K562 (cell line): ENCODE results near the gene DDX54. TPM values are rescaled to one million over a fixed set of nuclear protein-coding genes. Genes with fewer than 3 reads are reported as not detected.

Experiments used
- ATAC-seq: fragments of 200-7000 bp; cut with Tn5 transposase; 3 replicates; pipeline ENCODE4 v1.9.1; 2020; ENCODE audit warnings: moderate library complexity
- BruUV-seq: library from RNA; stranded (reverse); fragments of 400-500 nt; replicated peaks from 2 replicates; lab custom pipeline; 2021; lab: Mats Ljungman, UMichigan
- CTCF ChIA-PET: fragments of 300-600 bp; formaldehyde crosslinking; extraction: SDS; loops from one replicate; lab custom pipeline; 2021; ENCODE audit warnings: low intra/inter-chr PET ratio; lab: Yijun Ruan, JAX
- POLR2A ChIA-PET: fragments of 300-600, 350-650 bp; sonication (Branson Sonifier 250); formaldehyde crosslinking; extraction: SDS; loops from one replicate; lab custom pipeline; 2021; ENCODE audit warnings: antibody characterized with exemption, inconsistent platforms; lab: Yijun Ruan, JAX
- DNase-seq, 4 experiments: peaks; one replicate each; pipeline versions ENCODE4 v3.0.0 to v3.0.0-alpha.2; 2011 to 2018; ENCODE audit warnings: low spot score in 3 of 4, mixed read lengths in 3 of 4; ENCODE audit errors: extremely low read depth in 1 of 4
- FAIRE-seq: peaks from 2 replicates; lab custom pipeline; 2011; peaks lifted over from hg19 to GRCh38; lab: Jason Lieb, UNC
- H2AFZ ChIP-seq: 2 replicates; pipeline ENCODE4 v1.6.0; 2011; ENCODE audit warnings: low read depth, low read length, control low read depth, inconsistent platforms
- H3K27ac ChIP-seq: fragments of 200-600 bp; 3 replicates; pipeline ENCODE4 v1.8.0; 2011; ENCODE audit warnings: low read depth, mild to moderate bottlenecking, control low read depth, inconsistent platforms, low read length, moderate library complexity, mixed read lengths; ENCODE audit errors: extremely low read depth
- H3K27me3 ChIP-seq, 2 experiments: fragments of 300-600 bp in 1 of 2; 2 replicates in 1 of 2; 3 replicates in 1 of 2; pipeline versions ENCODE4 v1.6.0 to v1.8.0; 2011; ENCODE audit warnings: inconsistent platforms in 2 of 2, low read length in 2 of 2, mild to moderate bottlenecking in 1 of 2, mixed read lengths in 1 of 2, moderate library complexity in 1 of 2; ENCODE audit not compliant: control insufficient read depth in 2 of 2, insufficient read depth in 2 of 2
- H3K36me3 ChIP-seq: fragments of 300-600 bp; 3 replicates; pipeline ENCODE4 v1.8.0; 2011; ENCODE audit warnings: mild to moderate bottlenecking, low read length, inconsistent platforms; ENCODE audit not compliant: control insufficient read depth, insufficient read depth
- H3K4me1 ChIP-seq, 2 experiments: fragments of 200-600 bp in 1 of 2; replicated peaks in 1 of 2; 2 replicates in 1 of 2; 3 replicates in 1 of 2; pipeline versions ENCODE4 v1.5.1 to v1.8.0; 2011; ENCODE audit warnings: inconsistent platforms in 2 of 2, low read length in 2 of 2, mild to moderate bottlenecking in 1 of 2, mixed read lengths in 1 of 2, moderate library complexity in 1 of 2; ENCODE audit not compliant: control insufficient read depth in 2 of 2, insufficient read depth in 2 of 2
- H3K4me2 ChIP-seq: 2 replicates; pipeline ENCODE4 v1.6.1; 2011; ENCODE audit warnings: low read length, control low read depth, inconsistent platforms, mixed read lengths; ENCODE audit not compliant: insufficient read depth
- H3K4me3 ChIP-seq: fragments of 200-600 bp; sonication (generic), shearing (Covaris generic); 2 replicates; pipeline ENCODE4 v1.5.1; 2016; ENCODE audit warnings: control low read depth, inconsistent platforms
- H3K79me2 ChIP-seq: fragments of 200-600 bp; 3 replicates; pipeline ENCODE4 v1.8.0; 2011; ENCODE audit warnings: low read length, inconsistent platforms; ENCODE audit not compliant: control insufficient read depth, insufficient read depth
- H3K9ac ChIP-seq, 2 experiments: 2 replicates each; pipeline versions ENCODE4 v1.6.0 to v1.6.1; 2011; ENCODE audit warnings: low read depth in 2 of 2, low read length in 2 of 2, control low read depth in 1 of 2, inconsistent platforms in 1 of 2, mild to moderate bottlenecking in 1 of 2, mixed read lengths in 1 of 2; ENCODE audit not compliant: insufficient read depth in 1 of 2
- H3K9me1 ChIP-seq: one replicate; pipeline ENCODE4 v1.6.0; 2011; ENCODE audit warnings: inconsistent platforms, mild to moderate bottlenecking, low read length, moderate library complexity; ENCODE audit not compliant: control insufficient read depth, insufficient read depth
- H3K9me3 ChIP-seq: replicated peaks from 2 replicates; pipeline ENCODE4 v1.5.1; 2011; ENCODE audit warnings: low read depth, low read length, inconsistent platforms; ENCODE audit not compliant: control insufficient read depth, insufficient read depth
- H4K20me1 ChIP-seq: replicated peaks from 2 replicates; pipeline ENCODE4 v1.6.1; 2011; ENCODE audit warnings: low read length, inconsistent platforms, mixed read lengths; ENCODE audit not compliant: control insufficient read depth, insufficient read depth
- ADNP ChIP-seq: fragments of 200-800 bp; sonication (Bioruptor generic); IDR thresholded peaks from 2 replicates; pipeline ENCODE4 v1.6.1; 2016; ENCODE audit warnings: missing genetic modification characterization, missing compliant biosample characterization
- CBFA2T3 ChIP-seq: fragments of 450-650 bp; IDR thresholded peaks from 2 replicates; pipeline ENCODE4 v1.6.1; 2017
- EWSR1 ChIP-seq: fragments of 450-650 bp; IDR thresholded peaks from 2 replicates; pipeline ENCODE4 v1.6.1; 2018; ENCODE audit warnings: borderline replicate concordance, mild to moderate bottlenecking, low read depth, moderate library complexity; ENCODE audit not compliant: partially characterized antibody
- JUND ChIP-seq, 2 experiments: IDR thresholded peaks; 2 replicates in 1 of 2; 3 replicates in 1 of 2; pipeline ENCODE4 v1.6.1; 2011; ENCODE audit warnings: borderline replicate concordance in 2 of 2, low read depth in 2 of 2, low read length in 2 of 2, improper control_type of control experiment in 1 of 2, missing biosample characterization in 1 of 2, missing genetic modification characterization in 1 of 2, missing genetic modification reagents in 1 of 2
- POLR2AphosphoS2 ChIP-seq: IDR thresholded peaks from 2 replicates; pipeline ENCODE4 v1.6.1; 2012; ENCODE audit warnings: low read length, improper control_type of control experiment
- RREB1 ChIP-seq: fragments of 250-450 bp; sonication (Bioruptor Pico); IDR thresholded peaks from 2 replicates; pipeline ENCODE4 v1.4.0; 2020
- ZNF511 ChIP-seq: sonication (generic); formaldehyde crosslinking; IDR thresholded peaks from 2 replicates; pipeline ENCODE4 v1.8.0; 2022; ENCODE audit warnings: mild to moderate bottlenecking, missing genetic modification reagents
- ZNF639 ChIP-seq, 2 experiments: fragments of 200-800 bp in 1 of 2; sonication (Bioruptor generic) in 1 of 2; sonication (generic) in 1 of 2; formaldehyde crosslinking in 1 of 2; IDR thresholded peaks in 1 of 2; conservative IDR thresholded peaks in 1 of 2; 2 replicates each; pipeline versions ENCODE4 v1.5.0 to v1.6.1; 2016 to 2020; ENCODE audit warnings: missing compliant biosample characterization in 1 of 2, missing genetic modification characterization in 1 of 2, missing genetic modification reagents in 1 of 2
- WGBS: fragments of 100-300 bp; shearing (Covaris generic); methylation state at CpG from one replicate; pipeline ENCODE4 v1.1.6; 2016; ENCODE audit warnings: low coverage, mixed read lengths; ENCODE audit not compliant: insufficient coverage; ENCODE audit errors: missing lambda C conversion rate; 5-methylcytosine and 5-hydroxymethylcytosine counted together
- in situ Hi-C: fragments of 300-500 bp; cut with MboI; formaldehyde crosslinking; loops from 4 replicates; pipeline ENCODE4 v1.15.0; 2018; ENCODE audit warnings: inconsistent platforms, mixed read lengths
- intact Hi-C: fragments of 100-400 bp; cut with micrococcal nuclease; formaldehyde crosslinking; loops from 2 replicates; pipeline ENCODE4 v1.14.2; 2022
- polyA plus RNA-seq, 8 experiments: library from polyadenylated mRNA; depleted of rRNA in 4 of 8; stranded (reverse) in 5 of 8; unstranded in 3 of 8; fragments of >200 nt; fragmentation: Nextera tagmentation in 2 of 8; fragmentation: Illumina TruSeq in 1 of 8; extraction: Ambion mirVana in 2 of 8; extraction: Trizol in 1 of 8; gene quantifications; 2 replicates each; pipeline versions ENCODE4 v1.2.1 to v1.2.3, GENCODE V29; 2011 to 2014; ENCODE audit warnings: inconsistent platforms in 1 of 8, missing spikeins in 1 of 8
- total RNA-seq, 7 experiments: library from RNA; depleted of rRNA in 6 of 7; stranded (reverse); fragments of >200 nt in 6 of 7; fragmentation: Illumina TruSeq in 2 of 7; extraction: Trizol in 2 of 7; gene quantifications; 2 replicates each; pipeline versions ENCODE4 v1.2.1 to v1.2.3, GENCODE V29; 2011 to 2021; ENCODE audit warnings: low replicate concordance in 1 of 7

Gene DDX54
- total and polyA plus RNA-seq, 9 of the 15 experiments (the other 6 are each of a cell fraction or from before 2014, with no cell fraction given), result 1.4 to 135 (median 51.4) TPM

- TF ChIP-seq ADNP (tag), result peak; percentile 48; the same call in 1 of the 2 replicates
These were observed 3.3 kb downstream of the DDX54 start (continued) for GRCh38 chr12:113181975-113182374.

GRCh38 chr12:113180333-113180732, 4.9 kb downstream of the DDX54 start:
- BruUV-seq, result no TSS peak
- intact Hi-C loops, result no loop called here
- TF ChIP-seq RREB1 (CRISPR knock-in tag), result no peak
- peak; percentile 62; the same call in 1 of the 2 replicates for TF ChIP-seq JUND (IDR thresholded peaks at IDR 0.05; ENCODE audit: borderline replicate concordance, low read depth, low read length)
- peak; percentile 44; the same call in 1 of the 3 replicates for TF ChIP-seq JUND (tag; IDR thresholded peaks at IDR 0.05; ENCODE audit: borderline replicate concordance, low read depth, low read length)
- TF ChIP-seq ZNF511, result no peak
- TF ChIP-seq ZNF639 (CRISPR knock-in tag; conservative IDR thresholded peaks at IDR 0.05 in 1 of 2, IDR thresholded peaks at IDR 0.05 in 1 of 2), result no peak
- TF ChIP-seq CBFA2T3, result peak; percentile 17; the same call in 1 of the 2 replicates
- TF ChIP-seq EWSR1, result no peak
- no peak for TF ChIP-seq POLR2AphosphoS2

More at GRCh38 chr12:113180333-113180732, 4.9 kb downstream of the DDX54 start:
- Histone ChIP-seq H3K9me1 (no peaks in the 10 kb centered on the region), H3K4me3 (no peak overlapping the region), H3K4me2 (no peak overlapping the region), H3K9me3 (no peaks in the 10 kb centered on the region), H3K27ac (no peak overlapping the region), H4K20me1 (peaks cover 9% of the 10 kb centered on the region), H3K36me3 (peaks cover 76% of the 10 kb centered on the region), H3K27me3 (no peaks in the 10 kb centered on the region), H3K9ac (no peak overlapping the region), H2AFZ (no peak overlapping the region), H3K4me1 (peaks cover 10 to 20% of the 10 kb centered on the region in 2 experiments; a peak in 4 of 5 replicates), H3K79me2 (peaks cover 52% of the 10 kb centered on the region)
- in situ Hi-C loops, result loop anchor here (25.0 kb wide), 1 partner anchor 232 kb away; the partner anchor contains the start of genes SDS and SDSL
- ChIA-PET CTCF (no interaction called here), POLR2A (no interaction called here)
- WGBS, result 56% methylated on average over 4 of the region's 4 CpGs
- no peak for FAIRE-seq
- DNase-seq, result no peak
- ATAC-seq, result no peak
